ENCODE results near the gene PLCB4. TPM values are rescaled to one million over a fixed set of nuclear protein-coding genes. Genes with fewer than 3 reads are reported as not detected.

Gene PLCB4
- total RNA-seq, 1 experiment from 2014 or later: 12.6 TPM

- TF ChIP-seq ZNF425 (CRISPR knock-in tag; conservative IDR thresholded peaks at IDR 0.05) (no peak), CREB1 (CRISPR knock-in tag; IDR thresholded peaks at IDR 0.05) (no peak), SMAD4 (CRISPR knock-in tag; IDR thresholded peaks at IDR 0.05) (no peak), ATF2 (CRISPR knock-in tag; IDR thresholded peaks at IDR 0.05; ENCODE audit: borderline replicate concordance, low read depth) (no peak), CDX4 (CRISPR knock-in tag; IDR thresholded peaks at IDR 0.05; ENCODE audit: borderline replicate concordance) (no peak), ZNF281 (CRISPR knock-in tag; IDR thresholded peaks at IDR 0.05) (no peak), NFYB (CRISPR knock-in tag; conservative IDR thresholded peaks at IDR 0.05; ENCODE audit: low read depth) (no peak), ZNF423 (CRISPR knock-in tag; IDR thresholded peaks at IDR 0.05) (no peak)
- Mint-ChIP-seq H3K9me3 (no peaks in the 10 kb centered on the region; the same call in 1 of the 2 replicates), H3K27ac (no peak overlapping the region), H3K36me3 (no peaks in the 10 kb centered on the region), H3K4me3 (no peak overlapping the region), H3K4me1 (peaks cover 5% of the 10 kb centered on the region), H3K27me3 (ENCODE audit: low read depth) (no peaks in the 10 kb centered on the region)
- ChIA-PET POLR2A (interaction anchor here (0.6 kb wide), 1 partner anchor 495 kb away, joined by 4 read pairs; no protein-coding TSS in a partner anchor), CTCF (no interaction called here)
- DNase-seq (ENCODE audit: low spot score) (no peak), ATAC-seq (no peak)
These were observed 233.2 kb downstream of the PLCB4 start for GRCh38 chr20:9302091-9302462.

GRCh38 chr20:9306521-9306920 lies 237.6 kb downstream of the PLCB4 start:
- H3K9me3 Mint-ChIP-seq: no peaks in the 10 kb centered on the region; the same call in 1 of the 2 replicates
- H3K27me3 Mint-ChIP-seq (ENCODE audit: low read depth): no peaks in the 10 kb centered on the region
- peaks cover 13% of the 10 kb centered on the region for H3K4me1 Mint-ChIP-seq
- no peaks in the 10 kb centered on the region for H3K36me3 Mint-ChIP-seq
- CTCF ChIA-PET: interaction anchor here (0.6 to 1.1 kb wide), 2 partner anchors 26 to 453 kb away, joined by 3 to 4 read pairs; no protein-coding TSS in a partner anchor
- H3K27ac Mint-ChIP-seq: no peak overlapping the region; the same call in 1 of the 2 replicates
- H3K4me3 Mint-ChIP-seq: no peak overlapping the region
- ATAC-seq (no peak), DNase-seq (ENCODE audit: low spot score) (no peak)
- TF ChIP-seq USF2 (CRISPR knock-in tag; IDR thresholded peaks at IDR 0.05) (no peak), USF1 (CRISPR knock-in tag; IDR thresholded peaks at IDR 0.05) (no peak), CREM (CRISPR knock-in tag; IDR thresholded peaks at IDR 0.05) (no peak), ZNF671 (CRISPR knock-in tag; IDR thresholded peaks at IDR 0.05) (no peak), ZNF138 (CRISPR knock-in tag; conservative IDR thresholded peaks at IDR 0.05) (no peak), PRRX2 (CRISPR knock-in tag; IDR thresholded peaks at IDR 0.05) (no peak), STAT6 (CRISPR knock-in tag; conservative IDR thresholded peaks at IDR 0.05; ENCODE audit: low read depth) (no peak), HMGXB4 (CRISPR knock-in tag; IDR thresholded peaks at IDR 0.05) (no peak), ZBTB43 (CRISPR knock-in tag; IDR thresholded peaks at IDR 0.05) (no peak), CREB1 (CRISPR knock-in tag; IDR thresholded peaks at IDR 0.05) (no peak), FOXP1 (CRISPR knock-in tag; IDR thresholded peaks at IDR 0.05; ENCODE audit: borderline replicate concordance) (no peak)
- POLR2A ChIA-PET: no interaction called here

Data from WTC11 (cell line).